Measurements from ENCODE around the gene ZNF593OS. TPM values are rescaled to one million over a fixed set of nuclear protein-coding genes. Genes with fewer than 3 reads are reported as not detected.
A peak's percentile ranks its signal among the peaks of the same experiment; 100 is the strongest.

Gene ZNF593OS
- total and polyA plus RNA-seq, 2 of the 8 experiments (the other 6 are each of a cell fraction or from before 2014, with no cell fraction given): not detected

- POLR2A ChIA-PET (ENCODE audit: partially characterized antibody): interaction anchor here (0.5 to 2.4 kb wide), 2 partner anchors 11 to 937 kb away, joined by 3 to 5 read pairs; partner anchors contain the start of gene ZNF593
- FAIRE-seq (no peak), DNase-seq (ENCODE audit: low read depth in 1 of 2, low spot score in 2 of 2) (no peak)
- no peaks in the 10 kb centered on the region for H3K9me3 ChIP-seq (ENCODE audit: insufficient read depth in 2 of 2, low read depth in 1 of 2, low read length in 1 of 2)
- WGBS, 2 experiments (ENCODE audit: extremely low coverage in 1 of 2, insufficient coverage in 1 of 2, insufficient read length in 1 of 2, insufficient replicate concordance in 2 of 2, low coverage in 1 of 2, low lambda C conversion rate in 2 of 2, missing lambda C conversion rate in 1 of 2): 52% methylated on average over 6 of the region's 6 CpGs; no CpG with 5 or more reads in 1 of the 2 experiments
- peak within 1 kb of the TSS; percentile 66; the same call in 1 of the 2 replicates for H2BK5ac ChIP-seq (ENCODE audit: low read depth, low read length)
- no peak within 1 kb of the TSS for H2AK5ac ChIP-seq (ENCODE audit: low read depth, low read length)
- no peak within 1 kb of the TSS for H3K27ac ChIP-seq (ENCODE audit: low read depth, low read length)
- H3K9ac ChIP-seq (replicated peaks in 1 of 4; ENCODE audit: extremely low read depth in 1 of 4, low read depth in 3 of 4, low read length in 3 of 4): no peak within 1 kb of the TSS
- peaks cover 13% of the 10 kb centered on the region for H3K23me2 ChIP-seq (ENCODE audit: low read depth, low read length)
- no peaks in the 10 kb centered on the region for H3K79me1 ChIP-seq (ENCODE audit: low read depth, low read length)
- no peak within 1 kb of the TSS for H3K23ac ChIP-seq (ENCODE audit: insufficient read length)
- 0 out of 2 replicates have a peak within 1 kb of the TSS, but pooled peaks have one; percentile 92 for H2BK15ac ChIP-seq (ENCODE audit: low read length)
- CTCF ChIA-PET (ENCODE audit: partially characterized antibody): interaction anchor here (1.4 to 6.0 kb wide), 3 partner anchors 10 to 16 kb away, joined by 4 to 47 read pairs (median 32); partner anchors contain the start of genes C1orf232 and ZNF593
- no peak within 1 kb of the TSS for H4K91ac ChIP-seq (replicated peaks; ENCODE audit: insufficient read length, low read length)
- peaks cover 14 to 57% (median 30%) of the 10 kb centered on the region in 4 experiments for H3K4me1 ChIP-seq (replicated peaks in 1 of 4; ENCODE audit: control insufficient read depth in 3 of 4, insufficient read depth in 4 of 4, low read length in 3 of 4)
- peak within 1 kb of the TSS; percentile 24 for H3K18ac ChIP-seq (ENCODE audit: extremely low read depth, low read length)
- H3K27me3 ChIP-seq (replicated peaks in 1 of 4; ENCODE audit: control insufficient read depth in 3 of 4, extremely low read depth in 1 of 4, insufficient read depth in 3 of 4, low read length in 3 of 4): peaks cover 49 to 95% (median 88%) of the 10 kb centered on the region in 4 experiments
- no peak within 1 kb of the TSS for H2AFZ ChIP-seq (ENCODE audit: low read length)
- no peaks in the 10 kb centered on the region for H3K36me3 ChIP-seq (ENCODE audit: control insufficient read depth in 2 of 4, insufficient read depth in 4 of 4, low read length in 3 of 4)
- H2BK20ac ChIP-seq (ENCODE audit: low read length): 0 out of 2 replicates have a peak within 1 kb of the TSS, but pooled peaks have one; percentile 6
- no peak within 1 kb of the TSS for H4K5ac ChIP-seq (ENCODE audit: insufficient read length, low read depth, low read length)
- peak within 1 kb of the TSS; percentile 16 to 41; a peak in 3 of 4 replicates for H3K4me2 ChIP-seq (ENCODE audit: insufficient read depth in 1 of 2, low read depth in 2 of 2, low read length in 2 of 2)
- no peak within 1 kb of the TSS for H4K8ac ChIP-seq (ENCODE audit: extremely low read depth, insufficient read depth, low read length)
- no peak within 1 kb of the TSS; a peak in 1 of 8 replicates for H3K4me3 ChIP-seq (ENCODE audit: extremely low read depth in 1 of 4, insufficient read depth in 2 of 4, low read depth in 3 of 4, low read length in 4 of 4)
- H3K79me2 ChIP-seq (ENCODE audit: control insufficient read depth in 1 of 2, insufficient read depth in 2 of 2, low read length in 2 of 2): no peaks in the 10 kb centered on the region
- H3K14ac ChIP-seq (ENCODE audit: insufficient read length): no peak within 1 kb of the TSS
- H3K4ac ChIP-seq (replicated peaks; ENCODE audit: insufficient read length, low read depth, low read length): no peak within 1 kb of the TSS
- H2BK12ac ChIP-seq (ENCODE audit: low read depth, low read length): no peak within 1 kb of the TSS
- H2BK120ac ChIP-seq (replicated peaks; ENCODE audit: low read depth, low read length): no peak within 1 kb of the TSS
- TF ChIP-seq GABPA (IDR thresholded peaks at IDR 0.05; ENCODE audit: borderline replicate concordance, insufficient read depth, low read length) (no peak), TAF7 (optimal IDR thresholded peaks at IDR 0.05; ENCODE audit: borderline replicate concordance, low read depth, low read length) (no peak), NANOG (IDR thresholded peaks at IDR 0.05; ENCODE audit: insufficient read depth, low read depth, low read length, poor library complexity, severe bottlenecking) (no peak), CREB1 (IDR thresholded peaks at IDR 0.05) (no peak), POU5F1 (IDR thresholded peaks at IDR 0.05; ENCODE audit: low read depth, low read length) (no peak)
- H3K56ac ChIP-seq (replicated peaks; ENCODE audit: insufficient read length, low read depth, low read length): no peak within 1 kb of the TSS
- H4K20me1 ChIP-seq (replicated peaks in 1 of 2; ENCODE audit: control insufficient read depth in 1 of 2, insufficient read depth in 2 of 2, low read length in 2 of 2): peaks cover 13 to 15% of the 10 kb centered on the region in 2 experiments
These were observed 12.5 kb downstream of the ZNF593OS start, which contains the start of gene FAM110D for GRCh38 chr1:26158908-26159742. Gene FAM110D, plus strand, starts transcription at chr1:26159079. Its CDS starts 2,213 bp downstream, at chr1:26161292.

Data from H1 (cell line).